Ovary (tissue), 3 donors: ENCODE data around the gene KCNB1.

Source experiments
- EP300 ChIP-seq: sonication (generic); formaldehyde crosslinking; IDR thresholded peaks from one replicate; pipeline ENCODE4 v1.6.1; 2017; ENCODE audit warnings: antibody characterized with exemption
- POLR2A ChIP-seq: fragments of 450-650 bp; IDR thresholded peaks from one replicate; pipeline ENCODE4 v1.6.1; 2017; ENCODE audit warnings: antibody characterized with exemption, mild to moderate bottlenecking, moderate library complexity
- TF ChIP-seq, protein P1 (sequence below), 3 donors: fragments of 450-650 bp in 2 of 3; fragments of 200-600 bp in 1 of 3; IDR thresholded peaks; one replicate each; pipeline versions ENCODE4 v1.5.1 to v1.8.0; 2016 to 2022; ENCODE audit warnings: antibody characterized with exemption in 3 of 3, mild to moderate bottlenecking in 1 of 3
- donor health status: DM: no; HTN: no; CAD: no.

DNA sequence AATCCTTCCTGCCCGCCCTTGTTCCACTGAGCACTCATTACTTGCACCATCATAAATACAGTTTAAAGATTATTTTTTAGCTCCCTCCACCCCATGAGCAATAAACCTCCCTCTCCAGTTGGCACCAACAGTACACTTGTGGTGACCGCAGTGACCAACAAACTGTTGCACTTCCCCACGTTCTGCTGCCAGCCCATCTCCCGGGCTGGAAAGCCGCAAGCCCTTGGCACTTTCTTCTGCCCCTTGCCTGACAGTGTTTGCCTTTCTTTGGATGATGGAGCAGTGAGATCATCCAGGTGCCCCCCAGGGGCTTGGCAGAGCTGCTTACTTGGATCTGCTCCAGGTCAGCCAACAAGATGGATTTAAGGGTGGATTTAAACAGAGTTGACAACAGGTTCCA is 21.6 kb downstream of the KCNB1 start:
- TF ChIP-seq, protein P1, sequence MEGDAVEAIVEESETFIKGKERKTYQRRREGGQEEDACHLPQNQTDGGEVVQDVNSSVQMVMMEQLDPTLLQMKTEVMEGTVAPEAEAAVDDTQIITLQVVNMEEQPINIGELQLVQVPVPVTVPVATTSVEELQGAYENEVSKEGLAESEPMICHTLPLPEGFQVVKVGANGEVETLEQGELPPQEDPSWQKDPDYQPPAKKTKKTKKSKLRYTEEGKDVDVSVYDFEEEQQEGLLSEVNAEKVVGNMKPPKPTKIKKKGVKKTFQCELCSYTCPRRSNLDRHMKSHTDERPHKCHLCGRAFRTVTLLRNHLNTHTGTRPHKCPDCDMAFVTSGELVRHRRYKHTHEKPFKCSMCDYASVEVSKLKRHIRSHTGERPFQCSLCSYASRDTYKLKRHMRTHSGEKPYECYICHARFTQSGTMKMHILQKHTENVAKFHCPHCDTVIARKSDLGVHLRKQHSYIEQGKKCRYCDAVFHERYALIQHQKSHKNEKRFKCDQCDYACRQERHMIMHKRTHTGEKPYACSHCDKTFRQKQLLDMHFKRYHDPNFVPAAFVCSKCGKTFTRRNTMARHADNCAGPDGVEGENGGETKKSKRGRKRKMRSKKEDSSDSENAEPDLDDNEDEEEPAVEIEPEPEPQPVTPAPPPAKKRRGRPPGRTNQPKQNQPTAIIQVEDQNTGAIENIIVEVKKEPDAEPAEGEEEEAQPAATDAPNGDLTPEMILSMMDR (IDR thresholded peaks at IDR 0.05), result no peak
- TF ChIP-seq POLR2A (no peak), EP300 (no peak)
